ENCODE data around the gene NECTIN4.
A peak's percentile ranks its signal among the peaks of the same experiment; 100 is the strongest.

The NECTIN4 gene

GRCh38 chr1:161084597-161084988, 4.8 kb downstream of the NECTIN4 start:
- TF ChIP-seq JUND (IDR thresholded peaks at IDR 0.05; ENCODE audit: low read depth), result no peak
- in situ Hi-C loops (cut with HindIII; ENCODE audit: low pct_unique_long_range_greater_than_20kb, low sequenced_read_pairs), result no loop called here
- no peak for DNase-seq (ENCODE audit: low read depth in 1 of 2, low spot score in 1 of 2)

- in situ Hi-C loops (cut with HindIII; ENCODE audit: low pct_unique_long_range_greater_than_20kb, low sequenced_read_pairs), result no loop called here
- DNase-seq (ENCODE audit: low read depth in 1 of 2, low spot score in 1 of 2), result peak in 1 of 2 experiments; percentile 56
- TF ChIP-seq JUND (IDR thresholded peaks at IDR 0.05; ENCODE audit: low read depth), result no peak
Observed at GRCh38 chr1:161083748-161084596, 5.4 kb downstream of the NECTIN4 start.

- TF ChIP-seq JUND (IDR thresholded peaks at IDR 0.05; ENCODE audit: low read depth), result no peak; the same call in 1 of the 2 replicates
- in situ Hi-C loops (cut with HindIII; ENCODE audit: low pct_unique_long_range_greater_than_20kb, low sequenced_read_pairs), result no loop called here
- peak; percentile 55 to 96 for DNase-seq (ENCODE audit: low read depth in 1 of 2, low spot score in 1 of 2)
Observed at GRCh38 chr1:161082996-161083747, 6.2 kb downstream of the NECTIN4 start.

GRCh38 chr1:161082483-161082882, 6.9 kb downstream of the NECTIN4 start:
- DNase-seq (ENCODE audit: low read depth in 1 of 2, low spot score in 1 of 2), result no peak
- in situ Hi-C loops (cut with HindIII; ENCODE audit: low pct_unique_long_range_greater_than_20kb, low sequenced_read_pairs), result no loop called here
- no peak for TF ChIP-seq JUND (IDR thresholded peaks at IDR 0.05; ENCODE audit: low read depth)

- no peak for TF ChIP-seq JUND (IDR thresholded peaks at IDR 0.05; ENCODE audit: low read depth)
- in situ Hi-C loops (cut with HindIII; ENCODE audit: low pct_unique_long_range_greater_than_20kb, low sequenced_read_pairs), result no loop called here
Observed at GRCh38 chr1:161081519-161081918, 7.8 kb downstream of the NECTIN4 start.

GRCh38 chr1:161080441-161081405, 8.6 kb downstream of the NECTIN4 start:
- in situ Hi-C loops (cut with HindIII; ENCODE audit: low pct_unique_long_range_greater_than_20kb, low sequenced_read_pairs), result no loop called here
- no peak for DNase-seq (ENCODE audit: low read depth in 1 of 2, low spot score in 1 of 2)
- no peak for TF ChIP-seq JUND (IDR thresholded peaks at IDR 0.05; ENCODE audit: low read depth)

More at GRCh38 chr1:161081519-161081918, 7.8 kb downstream of the NECTIN4 start:
- no peak for DNase-seq (ENCODE audit: low read depth in 1 of 2, low spot score in 1 of 2)

GRCh38 chr1:161079436-161080110, 9.8 kb downstream of the NECTIN4 start:
- DNase-seq (ENCODE audit: low read depth in 1 of 2, low spot score in 1 of 2), result no peak
- TF ChIP-seq JUND (IDR thresholded peaks at IDR 0.05; ENCODE audit: low read depth), result no peak
- in situ Hi-C loops (cut with HindIII; ENCODE audit: low pct_unique_long_range_greater_than_20kb, low sequenced_read_pairs), result no loop called here

- in situ Hi-C loops (cut with HindIII; ENCODE audit: low pct_unique_long_range_greater_than_20kb, low sequenced_read_pairs), result no loop called here
- no peak for DNase-seq (ENCODE audit: low read depth in 1 of 2, low spot score in 1 of 2)
- no peak for TF ChIP-seq JUND (IDR thresholded peaks at IDR 0.05; ENCODE audit: low read depth)
Observed at GRCh38 chr1:161077426-161077825, 11.9 kb downstream of the NECTIN4 start.

GRCh38 chr1:161076410-161076809, 12.9 kb downstream of the NECTIN4 start:
- no peak for DNase-seq (ENCODE audit: low read depth in 1 of 2, low spot score in 1 of 2)
- no peak for TF ChIP-seq JUND (IDR thresholded peaks at IDR 0.05; ENCODE audit: low read depth)
- in situ Hi-C loops (cut with HindIII; ENCODE audit: low pct_unique_long_range_greater_than_20kb, low sequenced_read_pairs), result no loop called here

GRCh38 chr1:161074676-161075368, 14.5 kb downstream of the NECTIN4 start:
- TF ChIP-seq JUND (IDR thresholded peaks at IDR 0.05; ENCODE audit: low read depth), result no peak
- in situ Hi-C loops (cut with HindIII; ENCODE audit: low pct_unique_long_range_greater_than_20kb, low sequenced_read_pairs), result no loop called here
- peak; percentile 41 to 76 for DNase-seq (ENCODE audit: low read depth in 1 of 2, low spot score in 1 of 2)

GRCh38 chr1:161073474-161074121, 15.8 kb downstream of the NECTIN4 start:
- in situ Hi-C loops (cut with HindIII; ENCODE audit: low pct_unique_long_range_greater_than_20kb, low sequenced_read_pairs), result no loop called here
- peak in 1 of 2 experiments; percentile 58 for DNase-seq (ENCODE audit: low read depth in 1 of 2, low spot score in 1 of 2)
- no peak for TF ChIP-seq JUND (IDR thresholded peaks at IDR 0.05; ENCODE audit: low read depth)

All from T47D (cell line).